RWPE1 (cell line): Measurements from ENCODE around the gene ELAPOR2.
"Not testable (repeated sequence)": the region's sequence is repeated elsewhere in the genome, so short reads cannot be mapped to it uniquely, and the experiment has no call there.

Experiments
- CTCF ChIA-PET: fragments of 350-600 bp; sonication (Branson Sonifier 250); formaldehyde crosslinking; extraction: SDS; loops from one replicate; lab custom pipeline; 2021; lab: Yijun Ruan, JAX
- POLR2A ChIA-PET: fragments of 400-600 bp; formaldehyde crosslinking; extraction: SDS; loops from one replicate; lab custom pipeline; 2020; ENCODE audit warnings: antibody characterized with exemption; ENCODE audit not compliant: low non-redundant PET; lab: Yijun Ruan, JAX
- DNase-seq: peaks from one replicate; pipeline ENCODE4 v3.0.0; 2012; ENCODE audit warnings: low spot score
- H3K27ac ChIP-seq: fragments of 450-650 bp; 2 replicates; pipeline ENCODE4 v1.5.1; 2017
- CTCF ChIP-seq: fragments of 450-650 bp; conservative IDR thresholded peaks from 2 replicates; pipeline ENCODE4 v1.5.1; 2017; ENCODE audit warnings: low read depth, mild to moderate bottlenecking

ELAPOR2 gene

GRCh38 chr7:87046456-87046855 lies 13.0 kb downstream of the ELAPOR2 start:
- H3K27ac ChIP-seq, result no peak overlapping the region
- POLR2A ChIA-PET, result no interaction called here
- CTCF ChIA-PET, result no interaction called here
- no peak for DNase-seq
- no peak for TF ChIP-seq CTCF

- POLR2A ChIA-PET, CTCF ChIA-PET: not testable (repeated sequence)
Measured at GRCh38 chr7:87044713-87045112, 14.7 kb downstream of the ELAPOR2 start.

GRCh38 chr7:87041586-87041985 lies 17.9 kb downstream of the ELAPOR2 start:
- CTCF ChIA-PET, H3K27ac ChIP-seq, POLR2A ChIA-PET, DNase-seq: not testable (repeated sequence)

More at GRCh38 chr7:87044713-87045112, 14.7 kb downstream of the ELAPOR2 start:
- not testable (repeated sequence) for DNase-seq, H3K27ac ChIP-seq

- POLR2A ChIA-PET, result not testable (repeated sequence)
Measured at GRCh38 chr7:87039691-87040299, 19.7 kb downstream of the ELAPOR2 start.

GRCh38 chr7:87038993-87039690 lies 20.3 kb downstream of the ELAPOR2 start:
- DNase-seq, result no peak
- CTCF ChIA-PET, result interaction anchor here (0.7 to 0.8 kb wide), 2 partner anchors 99 to 113 kb away, joined by 3 read pairs; partner anchors contain the start of gene DMTF1
- no peak for TF ChIP-seq CTCF
- H3K27ac ChIP-seq, result peak overlapping the region; percentile 96
- POLR2A ChIA-PET, result no interaction called here

More at GRCh38 chr7:87039691-87040299, 19.7 kb downstream of the ELAPOR2 start:
- H3K27ac ChIP-seq, result peak overlapping the region; percentile 96
- peak; percentile 24; the same call in 1 of the 2 replicates for TF ChIP-seq CTCF
- CTCF ChIA-PET, result interaction anchor here (0.7 to 0.8 kb wide), 2 partner anchors 100 to 112 kb away, joined by 3 read pairs; partner anchors contain the start of gene DMTF1
- DNase-seq, result not testable (repeated sequence)

- no peak for TF ChIP-seq CTCF
- POLR2A ChIA-PET, result no interaction called here
Measured at GRCh38 chr7:87036985-87037384, 22.5 kb downstream of the ELAPOR2 start.

GRCh38 chr7:87032604-87033339 lies 26.7 kb downstream of the ELAPOR2 start:
- DNase-seq, result no peak
- TF ChIP-seq CTCF, result no peak
- ChIA-PET POLR2A (no interaction called here), CTCF (no interaction called here)
- H3K27ac ChIP-seq, result no peak overlapping the region

More at GRCh38 chr7:87036985-87037384, 22.5 kb downstream of the ELAPOR2 start:
- H3K27ac ChIP-seq, result no peak overlapping the region
- CTCF ChIA-PET, result interaction anchor here (0.6 kb wide), 1 partner anchor 125 kb away, joined by 3 read pairs; no protein-coding TSS in a partner anchor
- DNase-seq, result no peak
